ENCODE results near the gene BRI3. TPM values are rescaled to one million over a fixed set of nuclear protein-coding genes. Genes with fewer than 3 reads are reported as not detected.
A peak's percentile ranks its signal among the peaks of the same experiment; 100 is the strongest.

The BRI3 gene
- polyA plus RNA-seq, 6 donors from 2014 or later: 12.1 to 21.6 (median 17.2) TPM

DNA sequence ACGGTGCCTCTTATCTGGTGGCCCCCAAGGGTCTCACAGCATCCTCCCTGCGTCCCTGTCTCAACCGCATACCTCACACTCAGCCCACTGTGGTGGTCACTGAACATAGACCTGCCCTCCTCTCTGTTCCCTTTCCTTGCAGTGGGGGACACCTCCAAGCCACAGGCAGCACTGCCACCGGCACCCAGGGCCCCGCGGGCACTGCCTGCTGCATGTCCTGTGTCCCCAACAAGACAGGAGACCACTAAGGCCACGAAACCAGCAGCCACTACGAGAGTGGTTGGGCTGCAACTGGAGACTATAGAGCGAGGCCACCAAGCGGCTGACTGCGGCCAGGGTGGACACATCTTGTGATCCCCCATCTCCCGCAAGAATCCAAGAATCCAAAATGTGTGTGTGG, 15.3 kb downstream of the BRI3 start:
- ATAC-seq (ENCODE audit: low read depth in 2 of 2): no peak
- no peaks in the 10 kb centered on the region for H3K9me3 Mint-ChIP-seq
- H3K36me3 Mint-ChIP-seq: no peaks in the 10 kb centered on the region

DNA sequence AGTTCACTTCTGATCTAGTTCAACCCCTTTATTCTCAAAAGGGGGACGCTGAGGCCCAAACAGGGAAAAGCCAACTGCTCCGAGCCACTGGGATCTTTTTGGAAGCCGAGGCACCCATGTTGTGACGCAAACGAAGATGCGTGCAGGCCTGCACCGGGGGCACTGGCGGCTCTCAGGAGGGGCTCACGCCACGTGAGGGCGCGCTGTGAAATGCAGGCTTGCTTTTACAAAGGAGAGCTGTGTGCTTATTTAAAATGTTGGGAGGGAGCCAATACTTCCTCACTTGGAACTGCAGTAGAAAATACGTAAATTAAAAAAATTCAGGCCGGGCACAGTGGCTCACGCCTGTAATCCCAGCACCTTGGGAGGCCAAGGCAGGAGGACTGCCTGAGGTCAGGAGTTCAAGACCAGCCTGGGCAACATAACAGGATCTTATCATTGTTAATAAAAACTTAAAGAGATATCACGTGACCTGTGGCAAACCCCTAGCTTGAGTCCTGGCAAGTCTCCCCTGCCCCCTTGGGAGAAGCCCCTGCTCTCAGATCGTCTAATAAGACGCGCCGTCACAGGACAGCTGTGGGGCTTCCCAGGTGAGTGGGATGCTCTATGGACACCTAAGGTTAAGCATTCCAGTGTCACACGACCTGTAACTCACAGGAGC, 16.3 kb downstream of the BRI3 start:
- Mint-ChIP-seq H3K4me3 (no peak overlapping the region), H3K27me3 (no peaks in the 10 kb centered on the region), H3K27ac (no peak overlapping the region), H3K4me1 (no peaks in the 10 kb centered on the region), H3K36me3 (no peaks in the 10 kb centered on the region), H3K9me3 (no peaks in the 10 kb centered on the region)
- DNase-seq (no peak), ATAC-seq (ENCODE audit: low read depth in 2 of 2) (no peak)

More for the DNA sequence above, 15.3 kb downstream of the BRI3 start:
- Mint-ChIP-seq H3K27me3 (no peaks in the 10 kb centered on the region), H3K27ac (peak overlapping the region in 2 of 6 donors; percentile 30 to 33), H3K4me1 (no peaks in the 10 kb centered on the region), H3K4me3 (no peak overlapping the region)
- no peak for DNase-seq

DNA sequence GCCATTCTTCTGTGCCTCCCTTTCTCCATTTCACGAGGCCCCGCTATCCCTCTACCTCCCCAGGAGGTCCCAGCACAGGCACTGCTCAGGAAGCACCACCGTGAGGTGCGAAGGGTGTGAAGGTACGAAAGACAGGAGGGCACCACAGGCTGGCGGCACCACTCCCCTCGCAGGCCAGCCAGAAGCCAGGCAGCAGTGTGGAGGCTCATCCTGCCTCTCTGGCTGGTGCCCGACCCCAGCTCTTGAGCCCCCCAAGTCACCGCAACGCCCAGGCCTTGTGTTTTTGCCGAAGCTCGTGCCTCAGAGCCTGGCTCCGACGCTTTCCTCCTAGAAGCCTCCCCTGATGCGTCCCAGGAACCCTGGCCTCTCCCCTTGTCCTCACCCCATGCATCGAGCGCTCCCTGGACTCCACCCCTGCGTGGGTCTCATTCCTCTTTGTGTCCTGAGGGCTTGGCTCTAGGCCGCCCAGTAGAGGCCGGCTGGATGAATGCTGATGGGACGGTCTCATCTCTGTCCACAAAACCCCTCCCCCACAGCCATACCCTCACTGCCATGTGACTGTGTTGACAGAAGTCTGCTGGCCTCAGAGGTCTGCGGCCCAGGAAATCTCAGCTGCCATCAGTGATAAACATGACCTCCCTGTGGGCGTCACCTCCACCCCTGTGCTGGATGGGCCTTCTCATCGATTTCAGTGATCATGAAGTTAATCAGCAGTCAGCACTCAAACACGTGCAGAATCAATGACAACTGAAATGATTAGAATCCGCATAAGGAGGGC, 19.3 kb downstream of the BRI3 start:
- Mint-ChIP-seq H3K27ac (peak overlapping the region in 1 of 6 donors; percentile 22), H3K36me3 (no peaks in the 10 kb centered on the region), H3K4me3 (peak overlapping the region in 1 of 8 donors; percentile 42), H3K4me1 (peaks cover 0 to 2% (median 1%) of the 10 kb centered on the region in 3 donors), H3K27me3 (peaks cover 0 to 5% (median 3%) of the 10 kb centered on the region in 3 donors), H3K9me3 (no peaks in the 10 kb centered on the region)
- no peak for ATAC-seq (ENCODE audit: low read depth in 2 of 2)
- DNase-seq: no peak

DNA sequence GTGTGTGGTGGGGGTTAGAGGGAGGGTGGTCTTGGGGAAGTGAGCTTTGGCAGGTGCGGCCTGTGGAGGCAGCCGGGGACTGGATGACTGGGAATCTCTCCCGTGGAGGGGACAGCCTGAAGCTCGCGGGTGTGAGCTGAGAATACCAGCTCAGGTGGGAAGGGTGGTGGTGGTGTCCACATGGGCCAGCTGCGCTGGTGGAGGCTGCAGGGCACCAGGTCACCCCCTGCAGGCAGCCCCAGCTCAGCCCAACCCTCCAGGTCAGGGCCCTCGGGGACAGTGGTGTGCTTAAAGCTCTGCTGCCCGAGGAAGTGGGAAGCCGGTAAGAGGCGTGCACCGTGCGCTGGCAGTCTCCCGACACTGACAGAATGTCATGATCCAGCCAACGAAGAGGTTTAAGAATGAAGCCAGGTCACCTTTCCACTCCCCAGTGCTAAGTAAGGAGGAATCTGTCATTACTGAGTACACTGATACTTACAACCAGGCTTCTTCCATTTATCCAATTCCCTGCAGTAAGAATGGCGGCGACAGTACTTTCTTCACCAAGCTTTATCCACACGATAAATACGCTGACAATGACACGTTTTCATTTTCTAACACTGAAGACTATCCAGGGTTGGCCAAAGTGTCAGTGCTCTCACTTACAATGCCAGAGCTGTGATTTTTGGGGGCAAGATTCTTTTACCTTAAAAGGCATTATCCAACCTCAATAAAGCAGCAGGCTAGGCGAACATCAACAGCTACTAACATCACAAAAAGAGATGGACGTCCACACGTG, 20.4 kb downstream of the BRI3 start:
- peaks cover 0 to 4% (median 2%) of the 10 kb centered on the region in 3 donors for H3K4me1 Mint-ChIP-seq
- ATAC-seq (ENCODE audit: low read depth in 2 of 2) (no peak), DNase-seq (no peak)
- no peaks in the 10 kb centered on the region for H3K36me3 Mint-ChIP-seq
- H3K9me3 Mint-ChIP-seq: no peaks in the 10 kb centered on the region
- H3K4me3 Mint-ChIP-seq: no peak overlapping the region
- H3K27me3 Mint-ChIP-seq: peaks cover 0 to 8% (median 5%) of the 10 kb centered on the region in 3 donors
- H3K27ac Mint-ChIP-seq: peak overlapping the region in 1 of 6 donors; percentile 82

DNA sequence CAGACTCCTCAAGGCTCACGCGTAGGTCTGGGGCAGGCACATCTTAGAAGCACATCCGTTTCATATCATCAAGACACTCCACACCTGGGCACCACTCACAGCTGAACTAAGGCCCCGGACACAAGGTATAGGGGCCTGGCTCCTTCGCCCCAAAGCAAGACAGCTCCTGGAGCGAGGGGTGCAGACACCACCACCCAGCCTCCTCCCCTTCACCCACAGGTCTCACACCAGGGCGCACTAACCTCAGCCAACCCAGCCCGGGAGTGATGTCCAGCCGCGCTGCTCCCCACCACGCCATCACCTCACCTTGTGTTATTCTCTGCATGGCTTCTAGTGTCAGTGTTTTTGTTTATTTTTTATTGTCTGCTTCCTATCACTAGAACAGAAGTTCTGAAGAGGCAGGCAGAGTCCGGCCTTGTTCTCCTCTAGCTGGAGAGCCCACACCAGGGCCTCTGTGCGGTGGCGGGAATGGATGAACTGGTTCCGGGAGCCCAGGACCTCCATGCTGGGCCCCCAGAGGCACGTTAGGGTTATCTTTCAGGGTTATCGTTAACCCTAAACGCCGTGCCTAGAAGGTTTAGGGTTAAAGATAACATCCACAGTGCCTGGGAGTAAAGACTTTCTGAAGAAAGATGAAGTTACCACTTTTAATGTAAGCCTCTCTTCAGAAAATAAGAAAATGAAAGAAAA, 21.8 kb downstream of the BRI3 start:
- no peak overlapping the region for H3K4me3 Mint-ChIP-seq
- H3K36me3 Mint-ChIP-seq: peaks cover 0 to 6% of the 10 kb centered on the region in 2 donors
- H3K27ac Mint-ChIP-seq: peak overlapping the region in 2 of 6 donors; percentile 47 to 50
- ATAC-seq (ENCODE audit: low read depth in 2 of 2) (no peak), DNase-seq (no peak)
- H3K9me3 Mint-ChIP-seq: no peaks in the 10 kb centered on the region
- H3K4me1 Mint-ChIP-seq: peaks cover 0 to 4% (median 2%) of the 10 kb centered on the region in 3 donors
- peaks cover 0 to 8% (median 5%) of the 10 kb centered on the region in 3 donors for H3K27me3 Mint-ChIP-seq

DNA sequence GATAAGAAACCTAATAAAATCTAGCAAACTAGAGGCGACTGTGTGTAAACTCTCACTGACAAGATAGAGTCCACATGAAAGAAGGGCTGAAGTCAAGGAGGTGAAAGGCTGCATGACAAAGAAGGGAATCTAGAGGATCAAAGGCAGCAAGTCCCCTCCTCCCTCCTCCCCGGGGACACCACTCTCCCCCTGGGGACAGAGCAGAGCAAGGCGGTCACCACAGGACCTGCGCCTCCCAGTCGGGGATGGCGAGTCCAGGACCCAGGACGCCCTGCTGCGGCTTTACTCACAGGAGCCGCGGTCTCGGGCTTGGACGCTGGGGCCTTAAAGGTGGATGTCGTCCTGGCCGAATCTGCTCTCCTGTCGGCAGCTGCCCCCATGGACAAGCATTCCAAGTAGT, 22.4 kb downstream of the BRI3 start:
- no peak for ATAC-seq (ENCODE audit: low read depth in 2 of 2)
- peaks cover 0 to 8% (median 5%) of the 10 kb centered on the region in 3 donors for H3K27me3 Mint-ChIP-seq
- DNase-seq: no peak
- no peaks in the 10 kb centered on the region for H3K9me3 Mint-ChIP-seq
- H3K4me1 Mint-ChIP-seq: peaks cover 0 to 4% (median 2%) of the 10 kb centered on the region in 3 donors
- no peak overlapping the region for H3K4me3 Mint-ChIP-seq
- H3K36me3 Mint-ChIP-seq: peaks cover 0 to 7% of the 10 kb centered on the region in 2 donors
- peak overlapping the region in 2 of 6 donors; percentile 66 to 88 for H3K27ac Mint-ChIP-seq

DNA sequence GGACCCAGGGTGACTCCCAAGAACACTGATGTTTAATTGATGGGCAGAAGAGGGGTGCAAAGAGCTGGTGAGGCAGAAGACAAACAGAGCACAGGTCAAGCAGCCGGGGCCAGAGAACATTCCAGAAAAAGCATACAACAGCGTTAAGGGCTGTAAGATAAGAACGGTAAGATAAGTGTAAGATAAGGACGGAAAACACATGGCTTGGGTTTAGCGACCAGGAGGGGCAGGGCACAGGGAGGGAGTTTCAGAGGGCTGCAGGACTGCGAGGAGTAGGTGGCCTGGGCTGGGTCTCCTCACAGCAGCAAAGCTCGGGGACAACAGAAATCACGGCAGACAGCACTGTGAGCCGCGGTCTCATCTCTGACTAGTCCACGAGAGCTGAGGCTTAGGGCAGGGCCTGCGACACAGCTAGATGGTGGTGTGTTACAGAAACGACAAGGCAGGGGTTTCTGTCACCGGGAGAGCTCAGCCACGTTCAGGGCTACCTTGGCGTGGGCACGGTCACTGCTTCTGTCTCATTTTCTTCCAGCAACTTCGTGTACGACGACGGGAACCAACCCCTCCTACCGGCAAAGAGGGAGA, 24.6 kb downstream of the BRI3 start:
- Mint-ChIP-seq H3K27ac (peak overlapping the region in 1 of 6 donors; percentile 26), H3K4me3 (no peak overlapping the region), H3K27me3 (peaks cover 0 to 8% (median 5%) of the 10 kb centered on the region in 3 donors), H3K4me1 (peaks cover 0 to 4% (median 2%) of the 10 kb centered on the region in 3 donors), H3K36me3 (peaks cover 0 to 7% of the 10 kb centered on the region in 2 donors), H3K9me3 (no peaks in the 10 kb centered on the region)
- no peak for DNase-seq
- ATAC-seq (ENCODE audit: low read depth in 2 of 2): no peak

DNA sequence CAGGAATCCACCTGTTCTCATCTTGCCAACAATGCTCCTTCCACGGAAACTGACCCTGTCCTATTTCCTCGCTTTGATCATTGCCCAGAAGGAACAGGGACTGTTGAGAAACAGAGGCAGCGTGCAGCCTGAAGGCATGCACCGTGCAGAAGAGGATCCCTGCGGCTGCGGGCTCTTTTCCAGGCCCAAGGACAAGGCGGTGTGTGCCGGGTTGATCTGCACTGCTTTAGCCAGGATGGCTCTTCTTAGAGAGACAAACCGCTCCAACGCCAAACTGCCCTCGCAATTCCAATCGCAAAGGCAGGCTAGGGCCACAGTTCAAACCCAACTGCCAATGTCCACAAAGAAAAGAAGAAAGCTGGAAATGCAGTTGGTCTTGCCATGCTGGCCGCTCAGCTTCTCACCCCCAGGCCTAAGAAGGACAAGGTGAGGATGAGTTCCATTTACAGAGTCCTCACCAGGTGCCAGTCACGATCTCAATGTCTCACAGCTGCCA, 26.5 kb downstream of the BRI3 start:
- H3K9me3 Mint-ChIP-seq: no peaks in the 10 kb centered on the region
- peaks cover 2 to 9% (median 4%) of the 10 kb centered on the region in 3 donors for H3K4me1 Mint-ChIP-seq
- peaks cover 0 to 7% of the 10 kb centered on the region in 2 donors for H3K36me3 Mint-ChIP-seq
- ATAC-seq (ENCODE audit: low read depth in 2 of 2) (no peak), DNase-seq (no peak)
- no peak overlapping the region for H3K4me3 Mint-ChIP-seq
- H3K27me3 Mint-ChIP-seq: peaks cover 9 to 16% (median 15%) of the 10 kb centered on the region in 3 donors
- H3K27ac Mint-ChIP-seq: no peak overlapping the region

DNA sequence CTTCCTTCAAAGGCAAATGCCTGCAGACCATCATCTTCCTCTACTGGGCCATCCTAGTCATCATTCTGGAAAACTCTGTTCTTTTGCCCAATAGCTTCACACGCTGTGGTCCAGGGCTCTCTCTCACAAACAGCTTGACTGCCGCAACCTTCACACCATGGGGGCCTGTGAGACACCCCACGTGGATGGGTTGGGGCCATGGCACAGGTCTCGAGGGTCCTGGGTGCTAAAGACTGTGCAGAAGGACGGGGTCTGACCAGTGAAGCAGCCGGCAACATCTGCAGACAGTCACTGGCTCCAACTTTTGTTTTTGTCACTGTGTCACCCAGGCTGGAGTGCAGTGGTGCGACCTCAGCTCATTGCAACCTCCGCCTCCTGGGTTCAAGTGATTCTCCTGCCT, 28.1 kb downstream of the BRI3 start:
- no peak overlapping the region for H3K4me3 Mint-ChIP-seq
- DNase-seq (no peak), ATAC-seq (ENCODE audit: low read depth in 2 of 2) (no peak)
- H3K4me1 Mint-ChIP-seq: peaks cover 9 to 24% (median 16%) of the 10 kb centered on the region in 3 donors
- peaks cover 9 to 16% (median 15%) of the 10 kb centered on the region in 3 donors for H3K27me3 Mint-ChIP-seq
- no peak overlapping the region for H3K27ac Mint-ChIP-seq
- H3K9me3 Mint-ChIP-seq: no peaks in the 10 kb centered on the region
- peaks cover 0 to 7% of the 10 kb centered on the region in 2 donors for H3K36me3 Mint-ChIP-seq

DNA sequence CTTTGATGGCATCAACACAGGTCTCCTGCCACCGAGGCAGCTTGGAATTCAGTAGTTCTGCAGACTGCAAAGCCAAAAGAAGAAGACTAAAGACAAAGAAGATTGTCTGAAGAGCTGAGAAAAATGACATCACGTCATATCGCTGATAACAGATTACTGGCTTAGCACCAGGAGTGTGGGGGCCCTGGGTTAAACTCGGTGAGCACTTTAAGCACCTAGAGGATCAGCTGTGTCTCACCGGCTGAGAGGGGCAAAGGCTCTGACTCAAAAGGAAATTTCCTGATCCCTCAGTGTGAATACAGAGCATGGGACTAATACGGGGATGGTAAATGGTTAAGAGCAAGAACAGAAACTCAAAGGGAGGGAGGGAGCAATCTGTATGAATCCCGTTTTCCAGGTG, 30.7 kb downstream of the BRI3 start:
- peaks cover 0 to 5% (median 0%) of the 10 kb centered on the region in 7 donors for H3K9me3 Mint-ChIP-seq
- DNase-seq: no peak
- H3K4me1 Mint-ChIP-seq: peaks cover 22 to 48% (median 32%) of the 10 kb centered on the region in 3 donors
- peaks cover 7% of the 10 kb centered on the region in 2 donors for H3K36me3 Mint-ChIP-seq
- H3K27me3 Mint-ChIP-seq: peaks cover 15 to 26% (median 23%) of the 10 kb centered on the region in 3 donors
- no peak for ATAC-seq (ENCODE audit: low read depth in 2 of 2)
- H3K27ac Mint-ChIP-seq: peak overlapping the region in 4 of 6 donors; percentile 13 to 94 (median 64)
- H3K4me3 Mint-ChIP-seq: peak overlapping the region in 2 of 8 donors; percentile 3 to 32

DNA sequence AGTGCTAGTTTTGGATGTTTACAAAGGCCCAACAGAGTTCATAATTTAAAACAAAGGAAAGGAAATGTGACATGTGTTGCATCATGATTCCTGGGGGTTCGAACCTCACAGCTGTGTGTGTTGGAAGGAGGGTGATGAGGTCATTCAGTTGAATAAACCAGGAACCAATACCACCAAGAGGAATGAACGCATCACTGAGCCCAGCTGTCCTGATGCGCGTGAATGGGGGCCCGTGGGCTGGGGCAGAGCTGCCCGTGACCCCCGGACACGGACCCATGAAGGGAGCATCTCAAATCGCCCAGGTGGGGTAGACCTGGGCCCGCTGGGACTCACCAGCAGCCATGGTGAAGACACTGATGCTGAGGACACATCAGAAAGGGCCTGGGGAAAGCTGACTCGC, 33.0 kb downstream of the BRI3 start:
- H3K9me3 Mint-ChIP-seq: peaks cover 0 to 5% (median 2%) of the 10 kb centered on the region in 7 donors
- H3K4me3 Mint-ChIP-seq: peak overlapping the region; percentile 62 to 85 (median 84)
- peaks cover 30 to 38% (median 35%) of the 10 kb centered on the region in 3 donors for H3K27me3 Mint-ChIP-seq
- peak; percentile 80 to 87 for ATAC-seq (ENCODE audit: low read depth in 2 of 2)
- peaks cover 0 to 17% of the 10 kb centered on the region in 2 donors for H3K36me3 Mint-ChIP-seq
- peak; percentile 87 for DNase-seq
- H3K4me1 Mint-ChIP-seq: peaks cover 22 to 59% (median 36%) of the 10 kb centered on the region in 3 donors
- H3K27ac Mint-ChIP-seq: peak overlapping the region; percentile 89 to 99 (median 99)

DNA sequence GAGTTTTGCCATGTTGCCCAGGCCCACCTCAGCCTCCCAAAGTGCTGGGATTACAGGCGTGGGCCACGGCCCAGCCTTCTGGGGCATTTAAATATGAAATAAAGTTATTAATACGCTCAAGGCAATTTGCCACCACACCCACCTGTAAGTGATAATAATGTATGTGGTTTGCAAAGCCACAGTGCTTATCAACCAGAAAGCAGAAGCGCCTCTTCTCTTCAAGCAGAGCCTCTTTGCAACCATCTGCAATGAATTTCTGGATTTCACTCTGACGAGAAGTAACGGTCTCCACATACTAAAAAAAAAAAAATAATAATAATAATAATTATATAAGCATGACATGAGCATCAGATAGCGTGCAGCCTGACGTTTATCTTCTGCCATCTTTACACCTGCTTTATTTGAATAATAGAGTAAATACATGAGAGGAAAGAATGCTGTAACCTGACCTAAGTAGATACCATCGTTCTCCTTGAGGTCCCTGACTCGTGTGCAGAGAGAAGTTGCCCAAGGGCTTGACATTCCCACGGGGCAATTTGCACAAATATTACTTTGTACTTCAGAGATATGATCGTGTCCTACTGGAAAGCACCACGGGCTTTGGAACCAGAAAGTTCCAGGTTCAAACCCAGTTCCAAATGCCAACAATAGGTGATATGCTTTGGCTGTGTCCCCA, 34.0 kb downstream of the BRI3 start:
- Mint-ChIP-seq H3K27ac (peak overlapping the region; percentile 89 to 99 (median 98)), H3K4me3 (peak overlapping the region in 7 of 8 donors; percentile 39 to 85 (median 62)), H3K9me3 (peaks cover 0 to 5% (median 2%) of the 10 kb centered on the region in 7 donors), H3K36me3 (peaks cover 0 to 17% of the 10 kb centered on the region in 2 donors), H3K27me3 (peaks cover 30 to 38% (median 35%) of the 10 kb centered on the region in 3 donors), H3K4me1 (peaks cover 22 to 59% (median 36%) of the 10 kb centered on the region in 3 donors)
- DNase-seq (peak; percentile 71), ATAC-seq (ENCODE audit: low read depth in 2 of 2) (peak; percentile 69)

Measured in naive B cell (primary cell).